Kidney (tissue), 14 donors: ENCODE measurements around the gene WDR72. TPM values are rescaled to one million over a fixed set of nuclear protein-coding genes. Genes with fewer than 3 reads are reported as not detected.

ENCODE experiments used
- DNase-seq, 5 donors: peaks; one replicate each; pipeline ENCODE4 v3.0.0-alpha.2; 2013 to 2020
- FAIRE-seq: peaks from 2 replicates; lab custom pipeline; 2012; peaks lifted over from hg19 to GRCh38; lab: Jason Lieb, UNC
- H3K27ac ChIP-seq, 2 donors: one replicate each; pipeline ENCODE4 v1.7.0; 2013; ENCODE audit warnings: low read depth in 2 of 2, low read length in 2 of 2, inconsistent platforms in 1 of 2
- H3K27me3 ChIP-seq: one replicate; pipeline ENCODE4 v1.7.1; 2013; ENCODE audit warnings: low read length, inconsistent platforms; ENCODE audit not compliant: control insufficient read depth, insufficient read depth
- H3K36me3 ChIP-seq, 3 donors: one replicate each; pipeline versions ENCODE4 v1.7.0 to v1.7.1; 2013; ENCODE audit warnings: low read length in 3 of 3, control low read depth in 1 of 3, inconsistent platforms in 1 of 3; ENCODE audit not compliant: insufficient read depth in 3 of 3, control insufficient read depth in 2 of 3
- H3K4me1 ChIP-seq, 3 donors: one replicate each; pipeline versions ENCODE4 v1.7.0 to v1.7.1; 2013; ENCODE audit warnings: low read length in 3 of 3, inconsistent platforms in 1 of 3, low read depth in 1 of 3; ENCODE audit not compliant: control insufficient read depth in 2 of 3, insufficient read depth in 2 of 3
- H3K4me3 ChIP-seq, 3 donors: one replicate each; pipeline versions ENCODE4 v1.7.0 to v1.8.1; 2013; ENCODE audit warnings: low read length in 3 of 3, control low read depth in 1 of 3, inconsistent platforms in 1 of 3
- H3K9ac ChIP-seq, 3 donors: one replicate each; pipeline versions ENCODE4 v1.7.0 to v1.7.1; 2013; ENCODE audit warnings: low read length in 3 of 3, control low read depth in 1 of 3, inconsistent platforms in 1 of 3
- H3K9me3 ChIP-seq, 3 donors: one replicate each; pipeline versions ENCODE4 v1.7.0 to v1.7.1; 2013; ENCODE audit warnings: low read length in 3 of 3, control low read depth in 1 of 3, inconsistent platforms in 1 of 3; ENCODE audit not compliant: control insufficient read depth in 2 of 3, insufficient read depth in 1 of 3
- intact Hi-C: fragments of 100-400 bp; cut with DNase I; formaldehyde crosslinking; loops from one replicate; pipeline ENCODE4 v1.11.1; 2022
- polyA plus RNA-seq: library from polyadenylated mRNA; stranded (reverse); fragments of 350-450 nt; fragmentation: Illumina TruSeq; extraction: RNeasy Lipid Tissue Mini Kit (QIAGEN cat#74804); gene quantifications from one replicate; pipeline ENCODE4 v1.2.3, GENCODE V29; 2014; ENCODE audit warnings: low read depth, low replicate concordance; ENCODE audit not compliant: insufficient read depth
- total RNA-seq: library from RNA; stranded (reverse); fragmentation: NEBNext Ultra II Directional; extraction: Animal tissue kit (Norgen Biotek cat#: 25700); gene quantifications from one replicate; pipeline ENCODE4 v1.2.1, GENCODE V29; 2021
- TF ChIP-seq, protein P1 (sequence below): IDR thresholded peaks from 3 replicates; pipeline ENCODE4 v1.5.1; 2012; ENCODE audit warnings: mild to moderate bottlenecking, moderate library complexity, borderline replicate concordance; ENCODE audit not compliant: insufficient read depth; ENCODE audit errors: extremely low read depth
- donor health status: control.
- donor health status: control.
- donor health status: control.
- donor health status: control.
- donor health status: control.
- donor health status: DM: yes; HTN: yes; CAD: no.
- donor health status: Normal renal cell carcinoma (clear cell type).

WDR72 gene
- total and polyA plus RNA-seq, 2 donors from 2014 or later, result 55.7 to 60.0 TPM

DNA sequence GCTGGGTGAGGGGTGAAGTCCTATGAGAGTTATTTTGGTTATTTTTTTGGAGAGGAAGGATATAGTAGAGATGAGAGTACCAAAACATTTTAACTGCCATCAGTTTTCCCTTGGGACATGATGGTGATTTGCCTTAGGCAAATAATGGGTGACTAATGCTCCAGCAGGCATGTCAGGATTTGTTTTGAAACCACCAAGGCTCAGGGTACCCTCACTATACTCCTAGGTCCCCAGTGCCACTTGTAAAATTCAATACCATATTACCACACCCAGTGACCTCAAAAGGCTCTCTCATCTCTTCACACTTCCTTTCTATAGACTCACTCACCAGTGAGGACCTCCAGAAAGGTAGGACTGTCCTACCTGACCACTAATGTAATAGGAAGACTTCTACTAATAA lies 83.6 kb downstream of the WDR72 start:
- Histone ChIP-seq H3K9me3 (no peaks in the 10 kb centered on the region), H3K36me3 (peaks cover 0 to 12% (median 2%) of the 10 kb centered on the region in 3 donors), H3K27me3 (no peaks in the 10 kb centered on the region), H3K4me1 (no peaks in the 10 kb centered on the region), H3K9ac (no peak overlapping the region), H3K4me3 (no peak overlapping the region), H3K27ac (no peak overlapping the region)
- no peak for DNase-seq
- no peak for FAIRE-seq
- intact Hi-C loops, result no loop called here
- TF ChIP-seq, protein P1, sequence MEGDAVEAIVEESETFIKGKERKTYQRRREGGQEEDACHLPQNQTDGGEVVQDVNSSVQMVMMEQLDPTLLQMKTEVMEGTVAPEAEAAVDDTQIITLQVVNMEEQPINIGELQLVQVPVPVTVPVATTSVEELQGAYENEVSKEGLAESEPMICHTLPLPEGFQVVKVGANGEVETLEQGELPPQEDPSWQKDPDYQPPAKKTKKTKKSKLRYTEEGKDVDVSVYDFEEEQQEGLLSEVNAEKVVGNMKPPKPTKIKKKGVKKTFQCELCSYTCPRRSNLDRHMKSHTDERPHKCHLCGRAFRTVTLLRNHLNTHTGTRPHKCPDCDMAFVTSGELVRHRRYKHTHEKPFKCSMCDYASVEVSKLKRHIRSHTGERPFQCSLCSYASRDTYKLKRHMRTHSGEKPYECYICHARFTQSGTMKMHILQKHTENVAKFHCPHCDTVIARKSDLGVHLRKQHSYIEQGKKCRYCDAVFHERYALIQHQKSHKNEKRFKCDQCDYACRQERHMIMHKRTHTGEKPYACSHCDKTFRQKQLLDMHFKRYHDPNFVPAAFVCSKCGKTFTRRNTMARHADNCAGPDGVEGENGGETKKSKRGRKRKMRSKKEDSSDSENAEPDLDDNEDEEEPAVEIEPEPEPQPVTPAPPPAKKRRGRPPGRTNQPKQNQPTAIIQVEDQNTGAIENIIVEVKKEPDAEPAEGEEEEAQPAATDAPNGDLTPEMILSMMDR, result no peak

DNA sequence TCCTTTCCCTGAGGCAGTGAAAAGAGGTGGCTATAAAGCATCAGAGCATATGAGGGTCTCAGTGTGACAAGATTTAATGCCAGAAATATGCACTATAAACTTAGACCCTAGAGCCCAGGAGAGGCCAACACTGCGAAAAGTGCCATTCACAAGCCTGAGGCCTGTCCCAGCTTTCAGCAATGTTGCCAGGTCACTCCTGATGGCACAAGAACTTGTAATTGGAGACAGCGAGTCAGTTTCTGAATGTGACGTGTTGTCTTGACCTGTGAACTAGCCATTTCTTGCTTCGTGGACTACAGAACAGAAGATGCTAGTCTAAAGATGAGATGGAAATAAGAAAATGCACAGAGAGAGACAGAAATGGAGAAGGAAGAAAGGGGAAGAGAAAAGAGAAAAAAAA lies 87.9 kb downstream of the WDR72 start:
- FAIRE-seq, result no peak
- intact Hi-C loops, result no loop called here

DNA sequence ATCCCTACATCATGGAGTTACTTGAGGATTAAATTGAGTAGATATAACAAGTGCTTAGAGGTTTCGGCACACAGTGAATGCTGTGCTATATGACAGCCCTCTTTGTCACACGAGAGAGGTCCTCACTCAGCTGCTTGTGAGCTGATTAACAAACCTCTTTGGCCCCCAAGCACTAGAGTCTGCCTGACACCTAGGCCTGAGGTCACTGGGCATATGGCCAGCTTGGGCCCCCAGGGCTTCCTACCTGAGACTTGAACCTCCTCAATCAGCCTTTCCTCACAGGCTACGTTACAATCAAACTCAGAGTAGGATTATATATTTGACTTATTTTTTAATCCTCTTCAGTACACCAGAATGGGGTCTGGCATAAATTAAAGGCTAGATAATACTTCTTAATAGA lies 88.8 kb downstream of the WDR72 start:
- intact Hi-C loops, result no loop called here
- Histone ChIP-seq H3K4me3 (no peak overlapping the region), H3K9ac (no peak overlapping the region), H3K27ac (no peak overlapping the region), H3K27me3 (no peaks in the 10 kb centered on the region), H3K36me3 (peaks cover 0 to 14% (median 2%) of the 10 kb centered on the region in 3 donors), H3K4me1 (no peaks in the 10 kb centered on the region), H3K9me3 (no peaks in the 10 kb centered on the region)
- TF ChIP-seq, protein P1, result no peak
- DNase-seq, result no peak
- no peak for FAIRE-seq

More for the DNA sequence above, 87.9 kb downstream of the WDR72 start:
- DNase-seq, result peak in 3 of 5 donors; percentile 24 to 42 (median 26)
- Histone ChIP-seq H3K27ac (no peak overlapping the region), H3K9me3 (no peaks in the 10 kb centered on the region), H3K9ac (no peak overlapping the region), H3K36me3 (peaks cover 0 to 10% (median 2%) of the 10 kb centered on the region in 3 donors), H3K4me1 (no peaks in the 10 kb centered on the region), H3K27me3 (no peaks in the 10 kb centered on the region), H3K4me3 (no peak overlapping the region)
- TF ChIP-seq, protein P1, result no peak

DNA sequence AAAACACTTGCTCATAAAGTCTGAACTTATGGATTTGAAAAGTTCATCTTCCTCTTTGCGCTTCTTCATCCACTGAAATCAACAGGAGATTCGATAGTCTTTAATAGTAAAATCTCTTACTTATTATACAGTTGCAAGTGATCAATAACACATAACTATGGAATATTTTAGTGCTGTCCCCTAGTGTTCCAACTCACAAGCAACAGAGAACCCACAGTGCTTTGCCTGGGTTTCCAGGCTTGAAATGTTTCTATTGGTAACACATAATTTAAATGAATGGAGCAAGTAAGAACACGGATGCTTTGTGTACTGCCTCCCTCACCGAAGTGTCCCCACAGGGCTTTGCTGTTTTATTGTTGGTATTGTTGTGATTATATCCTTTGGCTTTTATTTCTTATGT lies 93.5 kb downstream of the WDR72 start:
- no peaks in the 10 kb centered on the region for H3K4me1 ChIP-seq
- intact Hi-C loops, result no loop called here
- FAIRE-seq (no peak), DNase-seq (peak in 1 of 5 donors; percentile 0)
- H3K27ac ChIP-seq, result no peak overlapping the region
- TF ChIP-seq, protein P1, result no peak
- H3K4me3 ChIP-seq, result no peak overlapping the region
- peaks cover 0 to 10% (median 4%) of the 10 kb centered on the region in 3 donors for H3K36me3 ChIP-seq
- H3K9ac ChIP-seq, result no peak overlapping the region
- H3K9me3 ChIP-seq, result no peaks in the 10 kb centered on the region
- no peaks in the 10 kb centered on the region for H3K27me3 ChIP-seq
